ENCODE data around the gene KLHDC3.

KLHDC3 gene

GRCh38 chr6:43033496-43034189, 19.6 kb downstream of the KLHDC3 start:
- no peak for TF ChIP-seq CTCF (IDR thresholded peaks at IDR 0.05; ENCODE audit: low read depth, low read length)
- in situ Hi-C loops (cut with HindIII; ENCODE audit: low sequenced_read_pairs): no loop called here
- no peak overlapping the region for H3K4me3 ChIP-seq (ENCODE audit: low read depth, low read length)
- no peak for DNase-seq (ENCODE audit: low read depth, low spot score)

- DNase-seq (ENCODE audit: low read depth, low spot score): no peak
- no peak overlapping the region for H3K4me3 ChIP-seq (ENCODE audit: low read depth, low read length)
- TF ChIP-seq CTCF (IDR thresholded peaks at IDR 0.05; ENCODE audit: low read depth, low read length): no peak
- in situ Hi-C loops (cut with HindIII; ENCODE audit: low sequenced_read_pairs): no loop called here
These were observed 20.1 kb downstream of the KLHDC3 start for GRCh38 chr6:43034190-43034525.

GRCh38 chr6:43035495-43036194, 21.6 kb downstream of the KLHDC3 start:
- DNase-seq (ENCODE audit: low read depth, low spot score): no peak
- H3K4me3 ChIP-seq (ENCODE audit: low read depth, low read length): no peak overlapping the region
- in situ Hi-C loops (cut with HindIII; ENCODE audit: low sequenced_read_pairs): no loop called here
- no peak for TF ChIP-seq CTCF (IDR thresholded peaks at IDR 0.05; ENCODE audit: low read depth, low read length)

- in situ Hi-C loops (cut with HindIII; ENCODE audit: low sequenced_read_pairs): no loop called here
- no peak overlapping the region for H3K4me3 ChIP-seq (ENCODE audit: low read depth, low read length)
- DNase-seq (ENCODE audit: low read depth, low spot score): no peak
- no peak for TF ChIP-seq CTCF (IDR thresholded peaks at IDR 0.05; ENCODE audit: low read depth, low read length)
These were observed 22.7 kb downstream of the KLHDC3 start for GRCh38 chr6:43036712-43037111.

- in situ Hi-C loops (cut with HindIII; ENCODE audit: low sequenced_read_pairs): no loop called here
- no peak for DNase-seq (ENCODE audit: low read depth, low spot score)
- no peak overlapping the region for H3K4me3 ChIP-seq (ENCODE audit: low read depth, low read length)
- no peak for TF ChIP-seq CTCF (IDR thresholded peaks at IDR 0.05; ENCODE audit: low read depth, low read length)
These were observed 23.1 kb downstream of the KLHDC3 start for GRCh38 chr6:43037197-43037596.

GRCh38 chr6:43037706-43038105, 23.7 kb downstream of the KLHDC3 start:
- no peak overlapping the region for H3K4me3 ChIP-seq (ENCODE audit: low read depth, low read length)
- no peak for TF ChIP-seq CTCF (IDR thresholded peaks at IDR 0.05; ENCODE audit: low read depth, low read length)
- DNase-seq (ENCODE audit: low read depth, low spot score): no peak
- in situ Hi-C loops (cut with HindIII; ENCODE audit: low sequenced_read_pairs): no loop called here
